Panc1 (cell line): ENCODE measurements around the gene PPM1H. TPM values are rescaled to one million over a fixed set of nuclear protein-coding genes. Genes with fewer than 3 reads are reported as not detected.

ENCODE experiments used
- ATAC-seq: fragments of 200-7000 bp; cut with Tn5 transposase; 2 replicates; pipeline ENCODE4 v1.9.1; 2020; ENCODE audit warnings: mild to moderate bottlenecking, moderate library complexity
- BruUV-seq: library from RNA; stranded (reverse); fragments of 400-500 nt; replicated peaks from 2 replicates; lab custom pipeline; 2021; lab: Mats Ljungman, UMichigan
- CTCF ChIA-PET: fragments of 300-600 bp; sonication (Branson Sonifier 250); formaldehyde crosslinking; loops from one replicate; lab custom pipeline; 2022; ENCODE audit warnings: antibody characterized with exemption; lab: Charles Lee
- POLR2A ChIA-PET: fragments of 300-600 bp; sonication (Branson Sonifier 250); formaldehyde crosslinking; loops from one replicate; lab custom pipeline; 2022; ENCODE audit warnings: antibody characterized with exemption; lab: Charles Lee
- DNase-seq: peaks from one replicate; pipeline ENCODE4 v3.0.0-alpha.2; 2010; ENCODE audit warnings: low read depth, low spot score
- H3K27ac ChIP-seq: 2 replicates; pipeline ENCODE4 v1.5.1; 2011; ENCODE audit warnings: mild to moderate bottlenecking, low read length, inconsistent platforms
- H3K27me3 ChIP-seq: fragments of 200-500 bp; sonication (Bioruptor generic); 2 replicates; pipeline ENCODE4 v1.6.0; 2014; ENCODE audit warnings: low read length, inconsistent platforms; ENCODE audit not compliant: control insufficient read depth, insufficient read depth
- H3K36me3 ChIP-seq: fragments of 200-500 bp; sonication (Bioruptor generic); 2 replicates; pipeline ENCODE4 v1.5.1; 2014; ENCODE audit warnings: inconsistent platforms, mild to moderate bottlenecking, low read length, moderate library complexity; ENCODE audit not compliant: control insufficient read depth, insufficient read depth
- H3K4me1 ChIP-seq: 2 replicates; pipeline ENCODE4 v1.5.1; 2011; ENCODE audit warnings: inconsistent platforms, mild to moderate bottlenecking, low read length, moderate library complexity; ENCODE audit not compliant: control insufficient read depth, insufficient read depth
- H3K4me3 ChIP-seq, 2 experiments: 2 replicates each; pipeline ENCODE4 v1.5.1; 2011 to 2012; ENCODE audit warnings: low read depth in 2 of 2, low read length in 2 of 2, mild to moderate bottlenecking in 2 of 2, inconsistent platforms in 1 of 2, moderate library complexity in 1 of 2
- H3K9me3 ChIP-seq: fragments of 200-500 bp; sonication (Bioruptor generic); 2 replicates; pipeline ENCODE4 v1.5.1; 2014; ENCODE audit warnings: low read depth, mild to moderate bottlenecking, inconsistent platforms, low read length, moderate library complexity; ENCODE audit not compliant: control insufficient read depth, insufficient read depth
- POLR2AphosphoS5 ChIP-seq: IDR thresholded peaks from 2 replicates; pipeline ENCODE4 v1.6.1; 2012; ENCODE audit warnings: mild to moderate bottlenecking, low read depth, low read length, moderate library complexity
- REST ChIP-seq, 2 experiments: IDR thresholded peaks; 2 replicates each; pipeline ENCODE4 v1.6.1; 2011 to 2012; ENCODE audit warnings: low read depth in 2 of 2, control low read depth in 1 of 2, low read length in 1 of 2, mild to moderate bottlenecking in 1 of 2, moderate library complexity in 1 of 2; ENCODE audit not compliant: insufficient read depth in 1 of 2
- SIN3A ChIP-seq: IDR thresholded peaks from 2 replicates; pipeline ENCODE4 v1.6.1; 2012; ENCODE audit warnings: low read depth, mild to moderate bottlenecking, low read length, moderate library complexity, borderline replicate concordance; ENCODE audit not compliant: insufficient read depth
- TCF7L2 ChIP-seq: IDR thresholded peaks from 2 replicates; pipeline ENCODE4 v1.6.1; 2011; ENCODE audit warnings: mild to moderate bottlenecking, low read depth, low read length, inconsistent platforms
- in situ Hi-C: cut with HindIII; loops from 2 replicates; pipeline ENCODE4 v1.10.0; 2016; ENCODE audit warnings: low sequenced_read_pairs, low pct_unique_long_range_greater_than_20kb
- intact Hi-C: fragments of 100-400 bp; cut with micrococcal nuclease; formaldehyde crosslinking; loops from one replicate; pipeline ENCODE4 v1.10.0; 2022; ENCODE audit not compliant: unreplicated experiment
- total RNA-seq: library from RNA; stranded (reverse); gene quantifications from one replicate; pipeline ENCODE4 v1.2.1, GENCODE V29; 2021; ENCODE audit not compliant: unreplicated experiment
- TF ChIP-seq, protein P1 (sequence below): fragments of 450-650 bp; IDR thresholded peaks from 2 replicates; pipeline ENCODE4 v1.5.1; 2017; ENCODE audit warnings: mild to moderate bottlenecking

Gene PPM1H
- total RNA-seq, 1 experiment from 2014 or later = 22.9 TPM

DNA sequence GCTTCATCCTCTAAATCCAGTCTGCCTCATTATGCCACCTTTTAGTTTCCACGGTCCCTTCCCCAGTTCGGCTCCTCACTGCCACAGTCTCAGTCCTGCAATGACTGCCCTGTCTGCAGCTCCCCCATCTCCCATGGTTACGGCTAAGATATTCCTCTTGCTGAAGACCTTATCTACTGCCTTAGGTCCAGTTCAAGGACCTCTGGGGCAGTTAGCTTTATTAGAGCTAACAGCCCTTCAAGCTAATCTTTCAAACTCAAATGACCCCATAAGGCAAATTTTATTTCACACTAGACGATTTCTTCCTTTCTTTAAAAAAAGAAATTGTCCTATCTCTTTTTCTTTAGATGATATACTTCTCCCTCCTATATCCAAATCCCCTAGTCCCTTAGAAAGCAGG, 253.6 kb downstream of the PPM1H start:
- no peak overlapping the region for H3K4me3 ChIP-seq
- in situ Hi-C loops = no loop called here
- CTCF ChIA-PET = no interaction called here

GRCh38 chr12:62679608-62680007, 255.3 kb downstream of the PPM1H start:
- H3K9me3 ChIP-seq = no peaks in the 10 kb centered on the region
- ChIA-PET CTCF (no interaction called here), POLR2A (no interaction called here)
- no TSS peak for BruUV-seq
- in situ Hi-C loops = no loop called here
- no peak for DNase-seq
- TF ChIP-seq, protein P1, sequence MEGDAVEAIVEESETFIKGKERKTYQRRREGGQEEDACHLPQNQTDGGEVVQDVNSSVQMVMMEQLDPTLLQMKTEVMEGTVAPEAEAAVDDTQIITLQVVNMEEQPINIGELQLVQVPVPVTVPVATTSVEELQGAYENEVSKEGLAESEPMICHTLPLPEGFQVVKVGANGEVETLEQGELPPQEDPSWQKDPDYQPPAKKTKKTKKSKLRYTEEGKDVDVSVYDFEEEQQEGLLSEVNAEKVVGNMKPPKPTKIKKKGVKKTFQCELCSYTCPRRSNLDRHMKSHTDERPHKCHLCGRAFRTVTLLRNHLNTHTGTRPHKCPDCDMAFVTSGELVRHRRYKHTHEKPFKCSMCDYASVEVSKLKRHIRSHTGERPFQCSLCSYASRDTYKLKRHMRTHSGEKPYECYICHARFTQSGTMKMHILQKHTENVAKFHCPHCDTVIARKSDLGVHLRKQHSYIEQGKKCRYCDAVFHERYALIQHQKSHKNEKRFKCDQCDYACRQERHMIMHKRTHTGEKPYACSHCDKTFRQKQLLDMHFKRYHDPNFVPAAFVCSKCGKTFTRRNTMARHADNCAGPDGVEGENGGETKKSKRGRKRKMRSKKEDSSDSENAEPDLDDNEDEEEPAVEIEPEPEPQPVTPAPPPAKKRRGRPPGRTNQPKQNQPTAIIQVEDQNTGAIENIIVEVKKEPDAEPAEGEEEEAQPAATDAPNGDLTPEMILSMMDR = no peak
- no peak for TF ChIP-seq SIN3A
- no peak for TF ChIP-seq TCF7L2
- no peak for TF ChIP-seq POLR2AphosphoS5
- TF ChIP-seq REST (IDR thresholded peaks at IDR 0.05; ENCODE audit: insufficient read depth in 1 of 2, low read depth in 2 of 2, low read length in 1 of 2) = no peak
- intact Hi-C loops = no loop called here
- no peaks in the 10 kb centered on the region for H3K27me3 ChIP-seq
- no peaks in the 10 kb centered on the region for H3K4me1 ChIP-seq
- no peaks in the 10 kb centered on the region for H3K36me3 ChIP-seq
- no peak overlapping the region for H3K27ac ChIP-seq
- ATAC-seq = no peak
- no peak overlapping the region for H3K4me3 ChIP-seq

More for the DNA sequence above, 253.6 kb downstream of the PPM1H start:
- BruUV-seq = no TSS peak
- Histone ChIP-seq H3K9me3 (no peaks in the 10 kb centered on the region), H3K27me3 (no peaks in the 10 kb centered on the region), H3K4me1 (no peaks in the 10 kb centered on the region), H3K27ac (no peak overlapping the region), H3K36me3 (no peaks in the 10 kb centered on the region)
- POLR2A ChIA-PET = no interaction called here
- ATAC-seq = no peak
- intact Hi-C loops = no loop called here
- TF ChIP-seq SIN3A (no peak), TCF7L2 (no peak), POLR2AphosphoS5 (no peak), REST (IDR thresholded peaks at IDR 0.05; ENCODE audit: insufficient read depth in 1 of 2, low read depth in 2 of 2, low read length in 1 of 2) (no peak)
- TF ChIP-seq, protein P1 = no peak
- DNase-seq = no peak
